GM19099 (cell line): Measurements from ENCODE around the gene ILF2.

Experiments
- POLR2A ChIP-seq: IDR thresholded peaks from 3 replicates; pipeline ENCODE4 v1.6.1; 2011; ENCODE audit warnings: low read depth; ENCODE audit not compliant: insufficient read length; ENCODE audit errors: extremely low read depth

ILF2 gene

DNA sequence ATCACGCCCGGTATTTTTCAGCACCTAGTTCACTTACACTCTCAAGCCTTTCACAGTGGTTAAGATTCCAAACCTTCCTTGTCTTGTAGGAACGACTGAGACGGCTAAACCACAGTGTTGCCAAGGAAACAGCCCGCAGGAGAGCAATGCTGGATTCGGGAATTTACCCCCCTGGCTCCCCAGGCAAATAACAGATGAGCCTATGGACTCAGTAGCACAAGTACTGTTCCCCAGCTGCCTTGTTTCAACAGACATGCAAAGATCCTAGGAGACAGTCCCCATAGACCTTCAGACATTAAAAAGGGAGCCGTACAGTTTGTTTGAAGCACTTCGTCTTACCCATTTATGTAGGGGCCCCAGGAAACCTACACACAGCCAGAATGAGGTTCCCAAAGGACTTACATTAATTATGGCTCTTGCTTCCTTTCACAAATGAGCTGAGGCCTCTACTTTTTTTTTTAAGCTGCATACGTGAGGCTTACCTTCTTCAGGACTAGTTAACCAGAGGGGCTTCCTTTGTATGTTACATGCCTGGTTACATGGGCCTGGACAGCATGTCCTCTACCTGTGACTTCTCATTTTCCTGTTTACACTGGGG is 9.6 kb downstream of the ILF2 start:
- TF ChIP-seq POLR2A = no peak

GRCh38 chr1:153659656-153660055 is 11.1 kb downstream of the ILF2 start:
- no peak for TF ChIP-seq POLR2A

- no peak for TF ChIP-seq POLR2A
Measured at GRCh38 chr1:153659175-153659534, 11.6 kb downstream of the ILF2 start.

GRCh38 chr1:153658400-153659174 is 12.2 kb downstream of the ILF2 start, which contains the start of gene SNAPIN:
SNAPIN (plus strand) TSS chr1:153658703; CDS start chr1:153658744, 41 bp downstream.
- peak; percentile 90 for TF ChIP-seq POLR2A

DNA sequence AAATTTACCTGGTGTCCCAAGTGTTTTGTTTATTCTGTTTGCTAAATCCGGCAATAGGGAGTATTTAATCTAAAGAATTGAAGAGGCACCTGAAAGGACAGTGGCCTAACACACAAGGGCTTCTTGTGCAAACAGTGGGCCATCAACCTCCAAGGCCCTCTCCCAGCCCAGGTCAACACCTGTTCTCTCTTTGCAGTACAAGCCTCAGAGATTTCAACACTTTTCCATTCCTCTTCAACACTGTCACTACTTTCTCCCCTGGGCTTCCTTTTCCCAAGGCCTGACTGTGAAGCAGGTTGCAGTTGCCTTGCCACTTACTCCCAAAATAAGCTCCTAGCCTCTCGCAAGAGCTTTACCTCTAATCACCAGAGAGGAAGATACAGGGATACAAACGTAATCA is 15.5 kb downstream of the ILF2 start:
- no peak for TF ChIP-seq POLR2A

DNA sequence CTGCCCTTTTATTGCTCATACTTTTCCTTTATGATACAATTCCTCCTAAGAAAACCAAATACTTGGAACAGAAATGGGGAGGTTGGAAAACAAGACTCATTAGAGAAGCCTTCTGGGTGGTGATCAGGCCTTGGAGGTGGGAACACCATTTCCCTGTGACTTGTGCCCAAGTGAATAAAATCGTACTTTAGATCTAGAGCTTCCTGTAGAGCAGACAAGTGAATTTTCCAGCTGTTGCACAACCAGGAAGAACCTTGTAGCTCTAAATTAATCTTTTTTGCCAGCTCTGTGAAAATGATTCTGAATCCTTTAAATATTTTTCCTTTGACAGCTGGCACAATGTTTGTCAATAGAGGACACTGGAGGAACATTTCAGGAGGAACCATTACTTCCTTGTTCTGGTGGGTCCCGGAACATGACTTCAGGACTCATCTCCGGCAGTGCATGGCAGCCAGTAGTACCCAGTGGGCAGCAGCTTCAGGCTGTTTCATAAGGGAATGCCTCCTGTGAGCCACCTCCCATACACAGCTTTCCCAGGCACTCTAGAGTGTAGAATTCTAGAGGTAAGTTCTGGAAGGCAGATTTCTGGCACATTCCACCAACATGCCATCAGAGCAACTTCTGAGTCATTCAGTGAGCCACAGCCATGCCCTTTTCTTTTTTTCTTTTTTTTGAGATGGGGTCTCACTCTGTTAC is 17.8 kb downstream of the ILF2 start:
- TF ChIP-seq POLR2A = no peak

GRCh38 chr1:153651771-153652170 is 19.0 kb downstream of the ILF2 start:
- no peak for TF ChIP-seq POLR2A

DNA sequence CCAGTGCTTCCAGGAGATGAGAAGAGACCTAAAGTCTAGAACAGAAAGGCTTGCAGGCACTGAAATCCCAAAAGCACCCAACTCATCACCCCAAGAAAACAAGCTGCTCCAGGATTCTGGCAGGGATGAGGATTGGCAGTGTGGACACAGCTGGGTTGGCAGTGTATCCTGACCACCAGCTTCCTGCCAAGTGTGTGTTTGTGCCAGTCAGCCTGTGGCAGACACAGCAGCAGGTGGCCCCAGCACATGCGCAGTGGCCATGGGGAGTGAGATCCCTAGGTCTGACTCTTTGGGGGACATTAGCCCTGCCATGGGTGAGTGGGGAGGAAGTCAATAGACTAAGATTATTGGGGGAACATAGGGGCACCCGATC is 20.9 kb downstream of the ILF2 start:
- TF ChIP-seq POLR2A = no peak

DNA sequence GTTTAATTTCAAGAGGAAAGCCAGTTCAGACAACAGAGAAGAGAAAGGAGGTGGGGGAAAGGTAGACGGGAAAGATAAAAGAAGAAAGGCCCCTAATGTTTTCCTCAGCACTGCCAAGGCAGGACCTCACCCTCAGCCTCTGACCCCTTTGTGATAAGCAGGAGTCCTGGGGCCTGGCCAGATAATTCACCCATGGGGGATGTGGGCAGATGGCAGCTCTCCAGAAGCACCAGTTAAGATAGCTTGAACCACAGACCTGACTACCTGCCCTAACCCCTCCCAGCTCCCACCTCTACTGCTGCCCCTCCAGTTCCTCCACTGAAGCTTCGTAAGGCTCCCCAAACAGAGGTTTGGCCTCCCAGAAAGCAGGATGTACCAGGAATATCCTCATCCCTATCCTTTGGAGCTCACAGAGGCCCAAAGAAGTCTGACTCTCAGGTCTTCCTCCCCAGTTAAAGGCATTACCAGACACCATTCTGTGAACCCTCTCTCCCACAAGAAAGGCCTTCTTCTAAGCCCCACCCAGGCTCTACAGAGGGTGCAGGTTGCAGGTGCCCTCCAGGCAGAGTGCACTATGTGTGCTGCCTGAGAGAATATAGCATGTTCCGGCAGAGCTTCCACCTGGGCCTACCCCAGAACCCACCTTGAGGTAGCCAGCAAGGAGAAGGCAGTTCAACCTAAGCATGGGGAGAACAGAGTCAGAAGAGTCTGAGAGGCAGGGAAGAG is 21.5 kb downstream of the ILF2 start:
- TF ChIP-seq POLR2A = no peak

DNA sequence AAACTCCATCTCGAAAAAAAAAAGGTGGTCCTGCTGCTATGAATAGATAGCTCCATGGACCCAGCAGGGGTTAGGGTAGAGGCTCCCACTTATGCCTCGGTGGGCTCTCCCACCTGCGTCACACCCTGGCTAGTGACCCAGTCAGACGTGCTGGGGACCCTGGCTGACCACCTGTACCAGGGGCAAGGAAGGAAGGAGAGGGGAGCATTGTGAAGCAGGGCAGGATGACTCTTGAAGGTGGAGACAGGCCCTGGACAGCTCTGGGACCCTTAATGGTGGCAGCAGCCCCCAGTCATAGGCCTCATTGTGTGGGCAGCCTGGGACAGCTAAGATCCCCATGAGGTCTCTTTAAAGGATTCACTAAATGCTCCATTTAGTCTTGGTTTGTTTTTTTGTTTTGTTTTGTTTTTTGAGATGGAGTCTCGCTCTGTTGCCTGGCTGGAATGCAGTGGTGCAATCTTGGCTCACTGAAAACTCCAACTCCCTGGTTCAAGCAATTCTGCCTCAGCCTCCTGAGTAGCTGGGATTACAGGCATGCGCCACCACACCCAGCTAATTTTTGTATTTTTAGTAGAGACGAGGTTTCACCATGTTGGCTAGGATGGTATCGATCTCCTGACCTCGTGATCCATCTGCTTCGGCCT is 22.7 kb downstream of the ILF2 start:
- TF ChIP-seq POLR2A = no peak

DNA sequence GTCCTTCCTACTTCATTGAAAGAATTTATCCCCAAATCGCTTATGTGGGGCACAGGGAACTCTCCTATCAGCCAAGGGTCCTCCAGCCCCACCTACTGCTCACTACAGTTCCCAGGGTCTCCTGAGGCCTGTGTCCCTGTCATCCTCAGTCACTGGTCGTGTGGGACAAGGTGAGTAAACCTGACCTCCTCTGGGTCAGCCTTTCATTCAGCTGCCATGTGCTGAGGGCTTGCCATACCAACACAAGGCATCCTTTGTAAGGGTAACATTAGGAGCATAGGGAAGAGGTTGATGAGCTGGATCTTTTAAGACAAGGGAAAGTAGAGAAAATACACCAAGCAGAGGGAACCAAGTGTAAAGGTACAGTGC is 23.5 kb downstream of the ILF2 start:
- TF ChIP-seq POLR2A = no peak

- TF ChIP-seq POLR2A = no peak
Measured at GRCh38 chr1:153646672-153647345, 24.0 kb downstream of the ILF2 start.

DNA sequence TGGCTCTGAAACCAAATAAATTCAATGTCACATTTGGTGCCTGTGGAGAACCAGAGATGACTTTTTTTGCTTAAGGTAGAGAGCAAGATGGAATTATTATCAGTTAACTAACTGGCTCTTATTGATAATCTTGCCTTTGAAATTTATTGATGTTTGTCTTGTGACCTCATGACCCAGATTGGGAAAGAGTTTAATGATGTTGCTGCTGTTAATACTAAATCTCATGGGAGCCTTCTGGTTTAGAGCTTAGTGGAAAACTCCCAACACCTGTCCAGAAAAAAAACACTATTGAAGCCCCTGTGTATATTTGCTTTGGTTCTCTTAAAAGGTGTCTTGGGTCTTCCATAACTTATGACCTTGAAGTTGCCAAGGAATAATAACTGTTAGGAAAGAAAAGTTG is 27.0 kb downstream of the ILF2 start:
- TF ChIP-seq POLR2A = no peak

DNA sequence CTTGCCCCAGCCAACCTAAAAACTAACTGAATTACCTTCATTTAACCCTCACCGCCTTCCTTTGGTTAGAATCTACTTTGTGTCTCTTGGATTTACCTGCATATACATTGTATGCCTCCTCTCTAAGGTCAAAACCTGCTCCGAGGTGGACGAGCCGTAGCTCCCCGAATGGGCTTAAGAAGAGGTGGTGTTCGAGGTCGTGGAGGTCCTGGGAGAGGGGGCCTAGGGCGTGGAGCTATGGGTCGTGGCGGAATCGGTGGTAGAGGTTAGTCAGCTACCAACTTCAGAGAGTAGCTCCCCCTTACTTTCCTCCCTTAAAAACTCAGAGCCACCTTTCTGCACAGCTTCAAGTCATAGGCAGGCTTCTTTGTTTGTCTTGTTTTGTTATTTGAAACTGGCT is 27.7 kb downstream of the ILF2 start:
- TF ChIP-seq POLR2A = no peak
